NCI-H2196 (cell line): ENCODE results near the gene FBN2.

Experiments
- DNase-seq: peaks from one replicate; lab custom pipeline; 2025; ENCODE audit not compliant: unreplicated experiment; lab: John Stamatoyannopoulos, UW

The FBN2 gene

GRCh38 chr5:128258372-128258771, 279.7 kb downstream of the FBN2 start:
- no peak for DNase-seq

DNA sequence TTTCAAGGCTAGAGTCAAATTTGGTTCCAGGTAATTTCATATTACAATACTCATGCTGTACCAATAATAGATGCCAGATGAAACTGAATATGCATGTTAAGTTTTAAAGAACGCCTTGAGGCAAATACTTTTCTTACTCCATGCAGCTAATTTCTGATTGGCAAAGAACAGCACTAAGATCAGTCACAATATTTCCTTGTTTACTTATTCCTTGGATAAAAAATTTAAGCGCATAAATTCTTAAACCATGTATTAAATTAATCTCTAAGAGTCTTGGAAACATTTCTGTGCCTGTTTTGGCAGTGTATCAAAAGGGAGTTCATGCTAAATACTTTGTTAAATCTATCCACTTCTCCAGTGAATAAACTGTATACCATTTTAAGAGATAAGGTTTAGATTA, 281.0 kb downstream of the FBN2 start:
- DNase-seq: no peak

DNA sequence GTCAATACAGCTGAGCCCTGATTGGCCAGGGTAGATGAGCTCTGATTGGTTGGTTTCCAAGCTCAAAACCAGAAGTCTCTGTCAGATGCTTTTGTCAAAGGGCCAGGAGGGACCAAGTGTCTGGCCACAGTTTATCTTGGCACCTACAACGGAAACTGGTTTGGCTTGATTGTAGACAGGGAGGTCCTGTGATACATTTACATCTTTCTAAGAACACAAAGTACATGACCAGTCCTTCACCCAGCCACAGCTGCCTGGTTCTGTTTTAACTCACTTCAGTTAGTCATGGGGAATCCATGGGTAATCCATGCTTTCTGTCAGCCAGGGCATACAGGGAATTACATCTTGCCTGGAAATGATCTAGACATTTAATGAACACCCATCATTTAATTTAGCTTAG, 283.3 kb downstream of the FBN2 start:
- no peak for DNase-seq

DNA sequence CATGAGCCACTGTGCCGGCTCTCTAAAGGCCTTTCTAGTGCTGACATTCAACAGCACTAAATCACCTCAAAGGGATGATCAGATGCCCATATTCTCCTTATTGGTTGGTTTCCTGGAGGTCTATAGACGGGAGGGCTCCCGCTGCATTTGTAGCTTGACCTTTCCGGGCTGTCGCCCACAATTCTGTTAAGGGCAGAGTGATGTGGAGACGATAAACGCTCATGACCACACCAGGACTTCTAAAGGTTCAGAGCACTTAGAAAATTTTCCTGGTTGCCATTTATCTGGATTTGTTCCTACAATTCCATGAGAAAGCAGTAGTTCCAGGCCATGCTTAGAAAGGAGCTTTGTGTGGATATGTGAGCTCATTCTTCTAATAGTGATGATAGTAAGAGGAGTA, 284.2 kb downstream of the FBN2 start:
- DNase-seq: no peak

DNA sequence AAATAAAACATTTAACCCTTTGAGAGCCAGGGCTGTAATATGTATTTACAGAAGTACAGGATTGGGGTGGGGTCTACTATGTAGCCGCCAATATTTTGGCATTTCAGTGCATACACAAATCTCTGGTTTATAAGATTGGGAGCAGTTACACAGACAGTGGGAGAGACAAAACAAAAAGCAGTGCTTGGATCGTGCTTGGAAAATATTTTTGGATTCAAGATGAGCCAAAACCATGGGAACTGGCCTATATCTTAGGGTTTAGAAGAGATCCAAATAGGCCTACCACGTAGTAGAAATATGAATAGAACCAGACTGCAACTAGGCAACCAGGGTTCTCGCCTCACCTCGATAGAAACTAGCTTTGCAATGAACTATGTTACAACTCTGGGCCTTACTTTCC, 284.9 kb downstream of the FBN2 start:
- no peak for DNase-seq

GRCh38 chr5:128252756-128253155, 285.3 kb downstream of the FBN2 start:
- DNase-seq: no peak

DNA sequence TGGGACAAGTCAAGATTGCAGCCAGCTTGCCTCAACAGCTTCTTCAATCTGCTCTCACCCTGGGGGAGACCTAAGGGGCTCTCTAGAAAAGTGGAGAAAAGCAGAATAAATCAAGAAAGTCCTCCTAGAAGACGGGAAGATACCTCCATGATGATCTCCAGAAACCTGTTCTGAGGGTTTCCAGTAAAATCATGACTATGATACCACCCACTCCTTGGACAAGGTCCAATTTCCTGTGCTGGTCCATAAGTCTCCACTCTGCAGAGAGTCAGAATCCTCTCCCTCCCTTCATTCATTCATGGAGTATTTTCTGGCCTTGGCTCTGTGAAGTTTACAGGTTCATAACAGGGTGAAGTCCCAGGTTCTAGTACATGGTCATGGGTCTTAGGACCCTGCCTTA, 285.8 kb downstream of the FBN2 start:
- no peak for DNase-seq

DNA sequence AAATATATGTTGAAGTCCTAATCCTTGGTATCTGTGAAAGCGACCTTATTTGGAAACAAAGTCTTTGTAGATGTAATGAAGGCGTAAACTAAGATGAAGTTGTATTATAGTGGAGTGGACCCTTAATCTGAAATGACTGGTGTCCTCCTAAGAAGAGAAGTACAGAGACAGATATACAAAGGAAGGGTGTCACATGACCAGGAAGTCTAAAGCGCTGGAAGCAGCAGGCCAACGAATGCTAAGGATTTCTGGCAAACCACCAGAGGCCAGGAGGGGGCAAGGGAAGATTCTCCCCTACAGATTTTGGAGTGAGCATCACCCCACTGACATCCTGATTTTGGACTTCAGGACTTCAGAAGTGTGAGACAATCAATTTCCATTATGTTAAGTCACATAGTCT, 292.1 kb downstream of the FBN2 start:
- DNase-seq: no peak

DNA sequence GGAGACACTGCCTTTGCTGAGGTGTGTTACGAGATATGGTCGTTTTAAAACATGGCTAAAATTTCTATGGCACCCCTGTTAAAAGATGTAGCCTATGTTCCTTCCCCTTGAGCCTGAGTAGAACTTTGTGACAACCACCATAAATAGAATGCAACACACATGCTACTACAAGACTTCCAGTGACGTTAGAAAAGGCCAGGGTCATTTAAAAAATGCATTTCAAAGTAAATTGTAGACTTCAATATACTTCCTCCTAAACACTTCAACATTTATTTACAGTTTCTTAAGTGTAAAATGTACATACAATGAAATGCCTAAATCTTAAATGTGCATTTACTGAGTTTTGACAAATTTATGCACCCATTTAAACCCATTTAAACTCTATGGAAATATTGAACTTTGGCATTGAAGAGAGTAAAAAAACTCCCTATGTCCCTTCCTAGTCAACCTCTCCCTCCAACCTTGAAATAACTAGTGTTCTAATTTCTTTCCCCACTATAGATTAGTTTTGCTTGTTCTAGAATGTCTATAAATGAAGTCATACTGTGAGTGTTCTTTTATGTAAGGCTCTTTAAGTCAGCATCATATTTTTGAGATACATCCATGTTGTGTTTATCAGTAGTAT, 294.0 kb downstream of the FBN2 start:
- DNase-seq: no peak

DNA sequence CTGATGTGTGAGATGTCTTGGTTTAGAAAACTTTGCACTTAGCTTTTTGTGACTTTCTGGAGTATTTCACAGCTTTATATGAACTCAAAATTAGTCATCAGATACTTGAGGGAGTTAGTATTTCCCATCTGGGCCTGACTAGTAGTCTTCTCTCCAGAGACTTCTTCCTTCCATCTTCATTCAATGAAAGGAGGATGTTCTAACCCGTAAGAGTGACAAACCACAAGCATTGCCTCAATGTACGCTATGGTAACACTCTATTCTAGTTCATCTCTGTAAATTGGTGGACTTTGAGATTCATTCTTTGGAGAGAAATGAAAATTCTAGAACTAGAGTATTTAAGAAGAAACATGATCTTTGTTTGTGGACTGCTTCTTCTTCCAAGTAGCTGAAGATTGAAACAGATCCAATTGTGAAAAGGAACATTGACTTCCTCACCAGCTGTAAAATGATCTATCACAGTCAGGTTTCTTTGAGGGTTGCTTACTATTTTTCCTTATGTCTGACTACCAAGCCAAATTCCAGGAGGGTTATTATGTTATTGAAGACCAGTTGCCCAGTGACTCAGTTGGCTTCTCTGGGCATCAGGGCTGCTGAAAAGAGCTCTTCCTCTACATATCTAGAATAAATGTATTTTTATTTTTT, 296.9 kb downstream of the FBN2 start:
- no peak for DNase-seq

- no peak for DNase-seq
Observed at GRCh38 chr5:128237546-128237945, 300.5 kb downstream of the FBN2 start.

GRCh38 chr5:128237000-128237399, 301.0 kb downstream of the FBN2 start:
- no peak for DNase-seq

DNA sequence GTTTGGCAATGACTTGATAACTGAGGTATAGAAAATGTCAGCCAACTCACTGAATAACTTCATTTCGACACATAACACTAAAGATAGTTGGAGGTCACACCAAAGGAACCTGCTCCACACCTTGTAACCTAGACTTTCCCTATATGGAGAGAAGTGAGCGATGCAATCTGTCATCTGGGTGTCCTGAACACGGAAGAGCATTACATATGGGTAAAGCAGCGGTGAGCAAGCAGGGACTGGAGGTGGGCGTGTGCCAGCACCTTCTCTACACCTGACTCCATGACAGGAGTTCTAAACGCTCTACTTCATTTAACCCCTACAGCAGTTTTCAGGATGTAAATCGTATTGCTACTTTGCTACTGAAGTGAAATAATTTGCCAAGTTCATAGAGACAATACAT, 301.7 kb downstream of the FBN2 start:
- no peak for DNase-seq

DNA sequence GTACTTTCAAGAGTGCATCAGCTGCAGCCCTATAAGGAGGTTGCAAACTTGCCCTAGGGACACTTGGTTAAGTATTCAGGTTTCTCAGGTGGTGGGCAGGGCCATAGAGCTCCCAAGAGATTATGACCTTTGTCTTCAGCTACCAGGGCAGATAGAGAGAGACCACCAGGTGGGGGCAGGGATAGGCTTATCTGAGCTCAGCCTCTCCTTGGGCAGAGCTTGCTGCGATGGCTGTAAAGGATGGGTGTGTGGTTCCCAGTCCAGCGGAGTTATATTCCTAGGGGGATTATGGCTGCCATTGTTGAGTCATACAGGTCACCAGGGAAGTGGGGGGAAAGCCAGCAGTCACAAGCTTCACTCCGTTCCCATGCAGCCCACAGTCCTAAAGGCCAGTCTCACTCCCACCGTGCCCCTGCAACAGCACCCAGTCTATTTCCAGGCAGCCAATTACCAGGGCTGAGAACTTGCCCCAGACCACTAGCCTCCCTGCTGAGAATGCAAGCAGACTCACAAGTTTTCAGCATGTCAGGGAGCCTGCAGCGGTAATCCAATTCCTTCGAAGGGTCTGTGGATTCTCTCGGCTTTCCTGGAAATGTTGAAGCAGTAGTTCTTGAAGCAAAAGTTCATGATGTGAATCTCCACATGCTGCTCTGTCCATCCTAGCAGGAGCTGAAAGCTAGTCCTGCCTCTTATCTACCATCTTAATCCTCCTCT, 303.0 kb downstream of the FBN2 start:
- no peak for DNase-seq

DNA sequence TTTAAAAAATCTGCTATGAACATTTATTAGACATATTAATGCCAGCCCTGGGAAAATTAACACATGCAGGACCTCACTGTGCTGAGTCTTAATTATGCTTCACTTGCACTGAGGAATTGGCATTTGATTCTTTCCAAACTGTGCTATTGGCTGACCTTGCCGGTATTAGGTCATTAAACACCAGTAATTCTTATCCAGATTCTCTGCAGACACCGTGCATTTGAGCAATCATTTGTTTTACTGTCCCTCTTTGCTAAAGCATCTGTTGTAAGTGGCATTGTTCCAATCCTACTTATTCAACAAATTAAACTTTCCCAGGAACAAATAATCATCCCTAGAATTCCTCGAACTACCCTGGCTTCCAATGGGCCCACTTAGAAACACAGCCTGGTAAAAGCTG, 309.5 kb downstream of the FBN2 start:
- DNase-seq: no peak

DNA sequence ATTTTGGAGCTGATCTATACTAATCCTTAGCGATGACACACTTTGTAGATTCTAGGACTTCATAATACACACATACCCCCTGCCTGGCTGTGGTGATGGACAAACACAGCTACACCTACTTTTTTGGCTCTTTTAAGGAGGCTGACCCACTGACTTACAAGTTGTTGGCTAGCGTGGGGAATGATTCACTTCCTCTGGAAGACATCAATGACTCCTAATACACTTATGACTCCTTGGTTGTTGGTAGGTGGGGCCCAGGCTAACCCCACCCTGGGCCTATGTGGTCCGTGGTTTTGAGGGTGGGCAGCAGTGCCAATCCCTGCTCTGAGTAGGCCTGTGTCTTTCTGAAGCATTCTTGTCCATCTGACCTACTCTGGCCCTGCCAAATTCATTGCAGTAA, 310.0 kb downstream of the FBN2 start:
- DNase-seq: no peak

- no peak for DNase-seq
Observed at GRCh38 chr5:128225245-128226030, 312.6 kb downstream of the FBN2 start.

GRCh38 chr5:128224336-128224735, 313.7 kb downstream of the FBN2 start:
- no peak for DNase-seq

- no peak for DNase-seq
Observed at GRCh38 chr5:128220841-128221240, 317.2 kb downstream of the FBN2 start.

DNA sequence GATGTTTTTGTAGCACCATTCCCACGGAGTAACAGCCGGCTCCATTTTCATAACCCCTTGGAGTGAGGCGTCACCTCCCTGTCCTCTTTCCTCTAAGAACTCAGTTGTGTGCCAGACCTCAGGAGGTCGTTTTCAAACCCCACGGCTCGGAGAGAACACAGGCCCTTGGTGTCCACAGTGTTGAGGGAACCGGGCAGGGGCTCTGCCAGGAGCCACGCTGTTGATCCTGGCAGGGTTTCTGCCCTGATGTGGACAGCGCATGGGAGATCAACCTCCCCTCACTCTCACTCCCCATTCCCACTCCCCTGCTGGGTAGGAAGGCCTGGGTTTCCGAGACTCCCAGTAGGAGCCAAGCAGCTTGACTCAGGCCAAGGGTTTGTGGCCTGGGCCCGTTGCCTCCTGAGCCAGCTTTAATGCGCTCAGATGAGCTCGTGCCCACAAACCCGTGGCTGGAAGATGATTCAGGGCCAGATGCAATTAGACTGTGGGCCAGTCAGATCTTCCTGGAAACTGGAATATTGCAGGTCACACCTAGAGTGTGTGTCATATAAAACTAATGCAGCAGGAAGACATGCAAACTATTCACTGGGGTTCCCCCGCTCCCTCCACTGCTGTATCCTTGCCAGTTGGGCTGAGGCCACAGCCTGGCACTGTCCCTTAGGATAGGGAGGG, 321.0 kb downstream of the FBN2 start:
- DNase-seq: no peak

GRCh38 chr5:128216285-128216684, 321.8 kb downstream of the FBN2 start:
- DNase-seq: no peak
